BE2C (cell line): ENCODE results near the gene DNAJB5.

Source experiments
- DNase-seq: peaks from one replicate; pipeline ENCODE4 v3.0.0-alpha.2; 2020
- H3K27me3 ChIP-seq: fragments of 250-450 bp; sonication (Bioruptor Pico); 2 replicates; pipeline ENCODE4 v1.5.1; 2020; ENCODE audit warnings: mild to moderate bottlenecking
- H3K36me3 ChIP-seq: fragments of 250-450 bp; sonication (Bioruptor Pico); 2 replicates; pipeline ENCODE4 v1.5.1; 2020; ENCODE audit warnings: mild to moderate bottlenecking
- H3K4me1 ChIP-seq: fragments of 250-450 bp; sonication (Bioruptor Pico); 2 replicates; pipeline ENCODE4 v1.5.1; 2020
- H3K4me3 ChIP-seq: 2 replicates; pipeline ENCODE4 v1.5.1; 2011; ENCODE audit warnings: low read depth, low read length
- H3K9me3 ChIP-seq: fragments of 250-450 bp; sonication (Bioruptor Pico); 2 replicates; pipeline ENCODE4 v1.5.1; 2020
- TF ChIP-seq, protein P1 (sequence below): IDR thresholded peaks from 2 replicates; pipeline ENCODE4 v1.5.1; 2012; ENCODE audit warnings: mild to moderate bottlenecking, low read depth, low read length

The DNAJB5 gene

DNA sequence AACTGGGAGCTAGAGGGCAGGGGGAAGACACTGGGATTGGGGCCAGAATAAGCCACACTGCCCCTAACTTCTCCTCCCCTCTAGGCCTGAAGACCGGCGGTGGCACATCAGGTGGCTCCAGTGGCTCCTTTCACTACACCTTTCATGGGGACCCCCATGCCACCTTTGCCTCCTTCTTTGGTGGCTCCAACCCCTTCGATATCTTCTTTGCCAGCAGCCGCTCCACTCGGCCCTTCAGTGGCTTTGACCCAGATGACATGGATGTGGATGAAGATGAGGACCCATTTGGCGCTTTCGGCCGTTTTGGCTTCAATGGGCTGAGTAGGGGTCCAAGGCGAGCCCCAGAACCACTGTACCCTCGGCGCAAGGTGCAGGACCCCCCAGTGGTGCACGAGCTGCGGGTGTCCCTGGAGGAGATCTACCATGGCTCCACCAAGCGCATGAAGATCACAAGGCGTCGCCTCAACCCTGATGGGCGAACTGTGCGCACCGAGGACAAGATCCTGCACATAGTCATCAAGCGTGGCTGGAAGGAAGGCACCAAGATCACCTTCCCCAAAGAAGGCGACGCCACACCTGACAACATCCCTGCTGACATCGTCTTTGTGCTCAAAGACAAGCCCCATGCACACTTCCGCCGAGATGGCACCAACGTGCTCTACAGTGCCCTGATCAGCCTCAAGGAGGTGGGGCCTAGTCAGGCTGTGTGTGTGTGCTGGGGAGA lies 6.8 kb downstream of the DNAJB5 start:
- Histone ChIP-seq H3K4me3 (no peak overlapping the region), H3K36me3 (peaks cover 12% of the 10 kb centered on the region), H3K4me1 (peaks cover 24% of the 10 kb centered on the region), H3K9me3 (no peaks in the 10 kb centered on the region), H3K27me3 (no peaks in the 10 kb centered on the region)
- TF ChIP-seq, protein P1, sequence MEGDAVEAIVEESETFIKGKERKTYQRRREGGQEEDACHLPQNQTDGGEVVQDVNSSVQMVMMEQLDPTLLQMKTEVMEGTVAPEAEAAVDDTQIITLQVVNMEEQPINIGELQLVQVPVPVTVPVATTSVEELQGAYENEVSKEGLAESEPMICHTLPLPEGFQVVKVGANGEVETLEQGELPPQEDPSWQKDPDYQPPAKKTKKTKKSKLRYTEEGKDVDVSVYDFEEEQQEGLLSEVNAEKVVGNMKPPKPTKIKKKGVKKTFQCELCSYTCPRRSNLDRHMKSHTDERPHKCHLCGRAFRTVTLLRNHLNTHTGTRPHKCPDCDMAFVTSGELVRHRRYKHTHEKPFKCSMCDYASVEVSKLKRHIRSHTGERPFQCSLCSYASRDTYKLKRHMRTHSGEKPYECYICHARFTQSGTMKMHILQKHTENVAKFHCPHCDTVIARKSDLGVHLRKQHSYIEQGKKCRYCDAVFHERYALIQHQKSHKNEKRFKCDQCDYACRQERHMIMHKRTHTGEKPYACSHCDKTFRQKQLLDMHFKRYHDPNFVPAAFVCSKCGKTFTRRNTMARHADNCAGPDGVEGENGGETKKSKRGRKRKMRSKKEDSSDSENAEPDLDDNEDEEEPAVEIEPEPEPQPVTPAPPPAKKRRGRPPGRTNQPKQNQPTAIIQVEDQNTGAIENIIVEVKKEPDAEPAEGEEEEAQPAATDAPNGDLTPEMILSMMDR: no peak
- DNase-seq: no peak

DNA sequence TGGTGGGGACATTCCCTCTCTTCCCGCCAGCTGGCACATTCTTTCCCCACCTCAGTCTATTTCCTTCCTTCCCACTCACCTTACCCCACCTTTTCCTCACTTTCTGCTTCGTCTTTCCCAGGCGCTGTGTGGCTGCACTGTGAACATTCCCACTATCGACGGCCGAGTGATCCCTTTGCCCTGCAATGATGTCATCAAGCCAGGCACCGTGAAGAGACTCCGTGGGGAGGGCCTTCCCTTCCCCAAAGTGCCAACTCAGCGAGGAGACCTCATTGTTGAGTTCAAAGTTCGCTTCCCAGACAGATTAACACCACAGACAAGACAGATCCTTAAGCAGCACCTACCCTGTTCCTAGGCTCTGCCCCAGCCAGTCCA lies 7.3 kb downstream of the DNAJB5 start:
- no peak overlapping the region for H3K4me3 ChIP-seq
- H3K27me3 ChIP-seq: no peaks in the 10 kb centered on the region
- no peak for DNase-seq
- TF ChIP-seq, protein P1: no peak
- peaks cover 23% of the 10 kb centered on the region for H3K4me1 ChIP-seq
- H3K36me3 ChIP-seq: peaks cover 12% of the 10 kb centered on the region
- no peaks in the 10 kb centered on the region for H3K9me3 ChIP-seq

DNA sequence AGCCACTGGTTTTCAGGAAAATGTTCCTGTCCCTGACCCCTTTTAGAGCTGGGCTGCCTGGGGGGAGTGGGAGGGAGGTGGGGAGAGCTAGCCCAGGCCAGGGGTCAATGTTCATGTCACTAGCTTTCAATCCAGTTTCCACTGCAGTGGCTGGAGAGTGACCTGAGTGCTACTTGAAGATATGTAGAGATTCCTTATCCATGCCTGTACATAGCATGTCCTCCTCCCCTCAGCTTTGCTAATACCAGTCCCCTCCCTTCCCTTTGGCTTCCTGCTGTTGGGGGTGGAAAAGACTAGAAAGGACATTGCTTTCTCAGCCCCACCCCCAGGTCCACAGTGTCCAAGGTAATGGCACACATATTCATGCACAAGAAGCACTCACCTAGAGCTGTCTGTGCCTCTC lies 7.8 kb downstream of the DNAJB5 start:
- Histone ChIP-seq H3K27me3 (no peaks in the 10 kb centered on the region), H3K4me1 (peaks cover 18% of the 10 kb centered on the region), H3K4me3 (no peak overlapping the region), H3K36me3 (peaks cover 12% of the 10 kb centered on the region), H3K9me3 (no peaks in the 10 kb centered on the region)
- no peak for DNase-seq
- TF ChIP-seq, protein P1: no peak

DNA sequence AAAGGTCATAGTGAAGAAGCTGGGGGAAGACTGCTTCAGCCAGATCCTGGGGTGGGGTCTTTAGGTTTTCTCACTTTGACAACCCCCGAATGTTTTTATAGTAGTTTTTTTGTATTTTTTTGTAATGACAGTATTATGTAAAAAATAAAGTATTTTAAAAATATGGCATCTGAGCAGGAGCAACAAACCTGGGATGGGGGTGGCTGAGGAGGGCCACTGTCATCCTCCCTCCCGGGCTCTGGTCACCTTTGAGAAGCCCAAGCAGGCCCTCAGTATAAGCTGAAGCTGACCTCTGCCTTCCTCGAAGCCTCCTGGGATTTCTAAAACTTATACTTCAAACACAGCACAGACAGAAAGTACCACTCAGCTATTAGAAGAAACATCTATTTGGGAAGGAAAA lies 8.7 kb downstream of the DNAJB5 start:
- Histone ChIP-seq H3K4me1 (peaks cover 9% of the 10 kb centered on the region), H3K36me3 (peaks cover 12% of the 10 kb centered on the region), H3K27me3 (no peaks in the 10 kb centered on the region), H3K9me3 (no peaks in the 10 kb centered on the region), H3K4me3 (no peak overlapping the region)
- DNase-seq: no peak
- TF ChIP-seq, protein P1: no peak

DNA sequence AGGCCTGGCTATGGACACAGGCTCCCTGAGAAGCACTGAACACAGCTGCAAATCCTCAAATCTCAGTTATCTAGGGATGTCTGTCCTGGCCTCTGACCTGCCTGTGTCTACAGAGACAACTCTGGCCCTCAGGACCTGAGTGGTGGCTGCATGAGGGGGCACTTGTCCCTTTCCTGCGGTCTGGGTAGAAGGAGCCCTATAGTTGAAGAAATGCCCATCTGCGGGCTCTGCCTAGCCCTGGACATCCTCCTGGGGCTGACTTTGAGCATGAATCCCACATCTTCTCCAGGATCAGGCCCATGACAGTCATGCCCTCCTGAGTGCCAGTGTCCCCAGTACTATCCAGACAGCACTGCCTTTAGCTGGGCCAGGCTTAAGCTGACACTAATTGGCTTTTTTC lies 10.0 kb downstream of the DNAJB5 start:
- no peaks in the 10 kb centered on the region for H3K27me3 ChIP-seq
- TF ChIP-seq, protein P1: no peak

DNA sequence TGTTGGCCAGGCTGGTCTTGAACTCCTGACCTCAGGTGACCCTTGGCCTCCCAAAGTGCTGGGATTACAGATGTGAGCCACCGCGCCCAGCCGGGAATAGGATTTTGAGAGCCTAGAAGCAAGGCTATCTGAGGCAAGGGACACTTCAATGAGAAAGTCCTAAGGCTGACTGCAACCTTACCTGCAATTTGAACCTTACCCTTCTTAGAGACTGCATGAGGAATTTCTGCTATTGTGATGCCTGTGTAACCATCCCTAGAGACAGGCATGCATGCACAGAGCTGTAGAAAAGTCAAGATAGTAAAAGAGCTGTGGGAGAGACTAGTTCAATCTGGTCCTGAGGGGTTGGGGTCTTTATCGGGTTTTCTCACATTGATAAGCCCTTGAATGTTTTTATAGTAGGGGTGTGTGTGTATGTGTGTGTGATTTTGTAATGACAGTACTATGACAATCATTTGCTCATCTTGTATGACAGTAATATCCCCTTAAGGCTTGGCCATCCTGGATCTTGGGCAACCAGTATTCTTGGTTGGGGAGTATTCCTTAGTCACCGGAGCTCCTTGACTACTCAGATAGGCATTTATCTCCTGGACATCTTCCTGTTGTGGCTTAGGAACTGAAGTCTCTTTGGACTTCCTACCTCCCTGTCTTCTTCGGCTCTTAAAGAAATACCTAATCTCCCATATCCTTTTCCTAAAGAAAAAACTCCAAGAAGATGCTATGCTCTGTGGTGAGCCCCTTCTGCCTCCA lies 11.2 kb downstream of the DNAJB5 start:
- DNase-seq: no peak
- TF ChIP-seq, protein P1: no peak
- H3K9me3 ChIP-seq: no peaks in the 10 kb centered on the region
- peaks cover 12% of the 10 kb centered on the region for H3K36me3 ChIP-seq
- H3K4me3 ChIP-seq: no peak overlapping the region
- H3K27me3 ChIP-seq: no peaks in the 10 kb centered on the region
- no peaks in the 10 kb centered on the region for H3K4me1 ChIP-seq

More for the DNA sequence above, 10.0 kb downstream of the DNAJB5 start:
- Histone ChIP-seq H3K36me3 (peaks cover 12% of the 10 kb centered on the region), H3K9me3 (no peaks in the 10 kb centered on the region), H3K4me1 (no peaks in the 10 kb centered on the region), H3K4me3 (no peak overlapping the region)
- no peak for DNase-seq
